Endothelial cell of hepatic sinusoid (primary cell): Measurements from ENCODE around the gene AGAP1.

Source experiments
- in situ Hi-C: cut with HindIII; loops from 2 replicates; pipeline ENCODE4 v1.10.0; 2017; ENCODE audit warnings: low sequenced_read_pairs

Gene AGAP1

DNA sequence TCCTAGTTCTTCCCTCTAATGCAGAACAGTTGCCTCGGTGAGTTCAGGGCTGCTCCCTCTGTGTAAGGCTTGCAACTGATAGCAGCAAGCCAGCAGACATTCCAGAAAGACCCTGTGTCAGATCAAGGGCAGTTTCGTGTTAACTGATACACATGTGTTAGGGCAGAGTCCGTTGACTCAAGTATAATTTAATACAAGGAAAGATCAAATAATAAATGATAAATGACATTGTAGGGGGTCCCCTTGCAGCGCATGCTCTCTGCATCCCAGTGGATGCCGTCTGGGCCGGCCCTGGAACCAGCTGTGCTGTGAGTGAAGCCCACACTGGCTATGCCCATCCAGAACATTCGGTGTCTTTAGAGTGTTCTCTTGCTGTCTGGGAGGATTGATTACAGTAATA lies 180.3 kb downstream of the AGAP1 start:
- in situ Hi-C loops = no loop called here

DNA sequence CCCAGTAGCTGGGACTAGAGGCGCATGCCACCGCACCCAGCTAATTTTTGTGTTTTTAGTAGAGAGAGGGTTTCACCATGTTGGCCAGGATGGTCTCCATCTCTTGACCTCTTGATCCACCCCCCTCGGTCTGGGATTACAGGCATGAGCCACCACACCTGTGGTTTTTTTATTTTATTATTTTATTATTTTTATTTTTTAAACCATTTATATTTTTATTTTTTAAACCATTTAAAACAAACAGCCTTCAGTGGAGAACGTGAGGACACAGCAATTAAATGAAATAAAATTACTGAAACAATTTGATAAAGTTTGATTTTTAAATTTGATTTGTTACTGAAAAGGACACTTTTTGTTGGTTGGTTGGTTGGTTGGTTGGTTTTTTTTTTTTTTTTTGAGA lies 181.0 kb downstream of the AGAP1 start:
- in situ Hi-C loops = no loop called here

DNA sequence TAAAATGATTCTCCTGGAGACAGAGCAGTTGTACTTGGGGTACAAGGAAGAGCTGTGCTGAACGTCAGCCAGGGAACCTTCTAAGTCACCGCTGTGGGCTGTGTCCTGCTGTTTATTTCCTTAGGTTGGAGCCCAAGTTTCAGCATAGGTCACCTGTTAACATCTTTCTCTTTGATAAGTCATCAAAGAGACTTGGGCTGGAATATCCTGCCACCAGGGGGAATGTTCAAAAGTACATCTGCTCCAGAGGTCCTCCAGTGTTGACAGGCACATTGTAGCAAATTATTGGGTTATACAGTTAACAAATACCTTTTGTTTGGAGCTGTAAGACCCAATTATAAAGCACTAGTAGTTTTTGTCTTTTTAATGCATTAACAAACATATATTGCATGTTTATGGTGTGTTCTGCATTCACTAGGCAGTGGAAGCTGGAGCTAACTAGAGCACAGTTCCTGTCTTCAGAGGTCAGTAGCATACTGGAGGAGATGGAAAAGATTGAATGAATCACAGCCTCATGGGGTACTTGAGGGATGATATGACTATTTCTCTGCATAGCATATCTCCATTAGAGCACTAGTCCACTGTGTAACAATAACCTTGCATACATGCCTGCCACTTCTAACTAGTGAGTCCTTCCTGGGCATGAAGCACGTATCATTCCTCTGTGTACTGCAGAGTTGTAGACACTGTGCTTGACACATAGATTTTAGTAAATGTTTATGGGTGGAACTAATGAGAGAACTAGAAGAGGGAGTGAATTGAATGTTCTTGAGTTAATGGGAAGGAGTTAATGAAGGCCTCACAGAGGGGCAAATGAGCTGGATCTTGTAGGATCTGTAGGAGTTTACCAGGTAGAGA lies 182.1 kb downstream of the AGAP1 start:
- in situ Hi-C loops = no loop called here

DNA sequence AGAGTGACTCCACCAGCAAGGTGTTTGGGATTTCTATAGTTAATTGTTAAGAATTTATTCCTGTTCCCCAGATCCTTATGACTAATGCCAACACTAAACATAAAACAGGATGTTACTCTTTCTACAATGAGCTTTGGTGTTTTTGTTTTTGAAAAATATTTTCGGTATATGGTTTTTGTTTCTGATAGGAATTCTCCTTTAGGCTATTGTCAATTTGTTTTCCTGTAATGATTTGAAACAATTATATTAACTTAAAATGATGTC lies 182.6 kb downstream of the AGAP1 start:
- in situ Hi-C loops = no loop called here

DNA sequence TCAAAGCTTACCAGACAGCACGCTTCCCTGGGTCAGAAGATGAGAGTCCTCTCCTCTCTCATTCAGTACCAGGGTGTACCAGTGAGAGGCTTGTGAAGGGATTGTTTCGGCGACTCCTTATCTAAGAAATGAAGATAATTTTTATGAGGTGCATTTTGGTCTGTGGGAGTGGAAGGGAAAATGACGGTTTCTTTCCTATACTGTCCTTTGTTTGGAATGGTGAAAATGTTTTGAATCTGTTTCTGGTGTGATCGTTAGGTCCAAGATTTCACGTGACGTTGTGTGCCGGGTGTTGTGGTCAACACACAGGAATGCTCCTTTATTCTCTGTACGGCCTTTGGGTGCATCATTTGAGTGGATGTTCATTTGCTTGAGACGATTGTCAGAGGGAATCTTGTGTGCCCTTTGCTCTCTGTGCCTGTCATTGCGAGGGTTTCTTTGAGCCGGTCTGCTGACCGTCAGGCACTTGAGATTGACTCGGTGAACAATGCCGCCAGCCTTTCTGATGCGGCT lies 183.5 kb downstream of the AGAP1 start:
- in situ Hi-C loops = no loop called here

DNA sequence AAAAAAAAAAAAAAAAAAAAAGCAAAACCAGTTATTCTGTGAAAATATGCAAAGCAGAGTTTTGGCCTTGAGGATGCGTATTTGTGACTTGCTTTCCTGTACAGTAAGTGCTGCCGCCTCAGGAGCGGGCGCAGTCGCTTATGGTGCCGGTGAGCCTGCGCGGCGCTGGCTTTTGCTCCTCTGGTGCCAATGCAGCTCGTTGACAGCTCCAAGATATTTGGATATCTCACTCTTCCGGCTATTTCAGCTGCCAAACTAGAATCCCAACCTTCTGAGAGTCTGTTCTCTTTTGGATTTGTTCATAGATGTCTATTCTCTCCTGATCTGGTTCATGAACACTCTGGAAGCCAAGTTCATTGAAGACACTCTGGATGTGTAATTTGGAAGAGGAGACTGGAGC lies 184.1 kb downstream of the AGAP1 start:
- in situ Hi-C loops = no loop called here

DNA sequence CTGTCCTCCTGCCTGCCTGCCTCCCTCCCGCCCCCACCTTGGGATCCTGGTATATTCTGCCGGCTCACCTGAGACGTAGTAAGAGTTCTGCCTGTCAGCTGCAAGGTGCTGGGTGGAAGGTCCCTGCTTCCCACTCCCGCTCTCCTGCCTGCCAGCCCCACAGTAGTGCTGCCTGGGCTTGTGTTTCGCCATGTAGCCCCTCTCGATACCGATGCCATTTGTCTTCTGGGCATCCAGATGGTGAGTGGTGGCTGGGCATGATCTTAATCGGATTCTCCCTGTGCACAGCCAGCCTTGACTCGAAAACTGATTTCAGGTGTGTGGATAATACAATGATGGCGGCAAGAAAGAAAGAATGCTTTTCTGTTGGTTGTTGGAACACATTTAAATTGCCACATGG lies 184.9 kb downstream of the AGAP1 start:
- in situ Hi-C loops = no loop called here

DNA sequence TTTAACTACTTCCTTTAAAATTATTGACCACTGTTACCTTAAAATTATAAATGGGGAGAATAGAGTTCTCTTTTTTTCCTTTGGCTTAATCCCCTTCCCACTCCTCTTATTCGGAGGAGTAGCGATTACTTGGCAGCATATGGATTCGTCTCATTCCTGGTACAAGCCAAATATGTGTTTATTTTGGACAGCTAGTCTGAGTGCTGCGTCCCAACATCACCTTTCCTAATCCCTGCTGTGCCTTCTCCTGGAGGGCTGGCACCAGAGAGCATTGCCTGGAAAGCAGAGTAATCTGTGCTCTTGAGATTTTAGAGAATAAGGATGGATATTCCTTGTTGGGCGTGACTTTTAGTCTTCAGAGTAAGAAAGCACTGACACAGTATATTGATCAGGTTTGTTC lies 185.6 kb downstream of the AGAP1 start:
- in situ Hi-C loops = no loop called here

DNA sequence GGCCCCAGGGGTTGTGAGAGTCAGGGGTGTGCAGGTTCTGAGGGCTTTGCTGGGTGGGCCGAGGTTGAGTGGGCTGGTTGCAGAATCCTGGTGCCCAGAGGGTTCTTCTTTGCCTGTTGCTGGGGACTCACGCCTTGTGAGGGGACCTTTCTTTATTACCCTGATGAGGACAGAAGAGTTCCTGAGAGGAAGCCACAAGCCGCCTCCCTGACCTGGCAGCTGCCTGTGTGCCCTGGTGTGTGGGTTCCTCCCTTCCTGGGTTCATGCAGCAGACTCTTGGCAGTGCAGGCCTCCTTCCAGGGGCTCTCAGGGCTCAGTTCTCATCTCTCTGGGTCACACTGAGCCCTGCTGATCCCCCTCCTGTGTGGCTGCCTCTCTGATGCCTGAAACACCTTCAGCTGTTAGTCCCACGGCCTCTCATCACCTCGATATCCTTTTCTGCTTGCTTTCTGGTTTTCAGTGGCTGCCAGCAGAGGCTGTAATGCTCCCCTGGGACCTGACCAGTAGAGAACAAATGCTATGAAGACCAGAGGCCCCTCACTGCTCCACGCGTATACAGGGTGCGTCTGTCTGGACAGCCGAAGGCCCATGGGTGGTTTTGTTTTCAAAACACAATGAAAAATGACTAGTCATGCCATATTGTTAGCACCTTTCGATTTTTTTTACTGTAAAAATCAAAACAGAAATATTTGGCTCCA lies 191.3 kb downstream of the AGAP1 start:
- in situ Hi-C loops = no loop called here

DNA sequence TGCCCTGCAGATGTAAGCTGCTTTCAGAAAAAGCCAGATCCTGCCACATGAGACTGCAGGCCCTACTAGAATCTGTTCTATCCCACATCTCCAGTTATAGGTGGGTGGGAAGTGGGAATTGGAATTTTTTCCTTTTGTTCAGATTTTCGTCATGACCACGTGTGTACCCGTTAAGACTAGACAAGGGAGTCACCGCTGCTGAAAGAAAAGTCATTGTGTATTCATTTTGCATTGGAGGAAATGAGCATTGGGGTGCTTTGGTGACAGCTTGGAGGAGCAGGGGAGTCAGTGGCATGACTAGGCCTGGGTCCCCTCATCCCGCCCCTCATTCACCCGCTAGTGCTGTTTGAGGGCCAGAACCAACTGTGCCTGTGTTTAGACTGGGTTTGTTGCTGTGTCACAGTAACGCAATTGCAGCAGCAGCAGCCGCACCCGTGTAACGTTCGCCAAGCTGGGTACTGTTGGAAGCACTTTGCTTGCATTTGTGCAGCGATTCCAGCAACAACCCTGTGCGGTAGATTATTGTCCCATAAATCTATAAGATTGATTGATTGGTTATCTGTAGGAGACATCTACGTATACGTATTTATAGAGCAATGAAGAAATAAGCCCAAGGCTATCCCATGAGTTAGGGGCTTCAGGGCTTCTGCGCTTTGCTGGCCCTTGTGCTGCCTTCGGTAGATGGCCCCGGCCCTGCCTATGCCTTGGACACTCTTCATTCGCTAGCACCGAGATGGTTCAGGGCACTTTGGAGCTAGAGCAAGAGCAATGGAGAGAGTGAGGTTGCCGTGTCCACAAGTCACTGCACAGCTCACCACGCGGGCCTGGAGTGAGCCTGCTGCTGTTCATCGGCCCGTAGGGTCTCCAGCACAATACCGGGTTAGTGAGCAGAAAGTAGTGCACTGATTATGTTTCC lies 194.9 kb downstream of the AGAP1 start:
- in situ Hi-C loops = no loop called here

DNA sequence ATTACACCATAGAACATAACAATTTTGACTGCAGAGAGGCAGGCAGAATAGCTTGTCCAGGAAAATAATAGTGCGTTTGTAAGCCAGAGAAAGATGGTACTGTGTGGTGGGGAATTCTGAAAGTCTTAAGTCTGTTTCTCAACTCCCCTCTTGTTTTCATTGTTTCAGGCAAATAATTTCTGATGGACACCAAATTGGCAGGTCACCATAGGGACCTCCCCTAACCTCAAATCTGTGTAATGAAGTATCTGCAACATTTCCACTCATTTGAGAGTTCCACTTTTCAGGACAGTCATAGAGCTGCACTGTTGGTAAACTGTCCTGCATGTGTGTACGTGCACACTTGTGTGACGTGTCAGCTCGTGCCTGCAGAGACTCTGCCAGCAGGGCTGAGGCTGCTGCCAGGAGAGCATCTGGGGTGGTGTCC lies 195.6 kb downstream of the AGAP1 start:
- in situ Hi-C loops = no loop called here

DNA sequence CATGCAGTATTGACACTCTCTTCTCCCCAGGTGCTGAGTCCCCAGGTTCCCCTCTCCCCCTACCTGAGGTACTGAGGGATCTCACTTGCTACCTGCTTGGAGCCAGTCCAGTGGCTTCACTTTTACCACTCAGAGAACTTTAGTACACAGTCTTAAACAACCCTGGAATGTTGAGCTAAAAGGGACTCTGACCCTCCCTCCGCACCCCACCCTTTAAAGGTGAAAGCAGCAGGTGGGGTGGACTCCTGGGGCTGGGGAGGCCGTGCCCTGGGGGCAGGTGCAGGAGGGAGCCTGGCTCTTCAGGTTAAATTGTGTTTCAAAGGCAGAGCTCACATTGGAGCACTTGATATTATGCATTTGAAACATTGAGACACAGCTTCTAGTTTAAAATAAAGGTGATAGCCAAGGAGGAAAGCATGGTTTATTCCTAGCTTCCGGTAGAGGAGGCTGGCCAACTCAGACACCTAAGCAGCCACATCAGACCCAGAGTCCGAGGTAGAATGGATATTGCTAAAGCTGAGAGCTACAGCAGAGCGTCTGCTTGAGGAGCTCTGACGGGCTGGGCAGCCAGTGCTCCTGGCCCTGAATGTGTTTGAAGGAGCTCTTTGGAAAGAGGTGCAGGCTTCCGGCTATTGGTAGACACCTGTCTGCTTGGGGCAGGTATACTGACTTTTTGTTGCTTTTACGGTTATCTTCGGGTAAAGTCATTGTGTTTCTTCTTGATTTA lies 196.4 kb downstream of the AGAP1 start:
- in situ Hi-C loops = no loop called here

DNA sequence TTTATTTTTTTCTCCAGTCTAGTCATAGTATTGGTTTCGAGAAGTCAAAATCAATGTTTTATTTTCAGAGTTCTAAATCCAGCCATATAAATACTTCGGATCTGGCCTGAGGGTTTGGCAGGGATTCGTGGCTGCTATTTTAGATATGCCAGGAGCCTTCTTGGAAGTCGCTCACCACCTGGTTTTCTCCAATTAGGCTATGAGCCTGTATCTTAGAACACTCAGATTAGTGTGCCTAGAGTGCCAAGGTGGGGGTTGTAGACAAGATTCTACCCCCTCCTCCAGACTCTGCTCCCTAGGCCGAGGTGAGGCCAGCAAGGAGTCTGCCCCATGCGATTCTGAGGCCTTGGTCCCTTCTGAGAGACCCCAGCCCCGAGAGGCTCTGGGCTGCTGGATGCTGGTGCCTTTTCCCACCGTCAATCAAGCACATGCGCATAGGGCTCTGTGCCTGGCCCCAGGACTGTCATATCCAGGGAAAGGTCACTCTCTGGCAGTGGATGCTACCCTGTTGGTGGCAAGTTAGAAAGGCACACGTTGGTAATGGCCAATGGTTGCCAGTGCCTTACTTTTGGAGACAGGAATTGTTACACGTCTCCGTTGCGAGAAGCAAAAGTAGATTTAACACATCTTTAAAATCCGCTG lies 197.1 kb downstream of the AGAP1 start:
- in situ Hi-C loops = no loop called here

DNA sequence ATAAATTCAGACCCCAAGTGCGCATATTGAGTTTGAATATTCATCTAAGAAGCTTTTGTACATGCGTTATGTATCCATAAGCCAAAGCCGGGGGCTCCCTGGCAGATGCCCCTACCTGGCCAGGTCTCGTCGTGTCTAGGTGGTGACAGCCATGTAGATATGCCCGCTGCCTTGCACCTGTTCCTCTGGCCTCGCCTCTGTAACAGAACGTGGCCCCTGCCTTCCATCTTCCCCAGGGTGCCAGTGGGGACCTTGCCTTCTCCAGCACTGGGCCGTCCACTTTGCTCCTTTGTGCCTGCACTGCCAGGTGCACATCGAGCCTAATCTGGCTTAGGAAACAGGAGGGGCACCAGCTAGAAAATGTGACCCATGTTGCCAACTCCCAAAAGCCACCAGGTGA lies 198.2 kb downstream of the AGAP1 start:
- in situ Hi-C loops = no loop called here

DNA sequence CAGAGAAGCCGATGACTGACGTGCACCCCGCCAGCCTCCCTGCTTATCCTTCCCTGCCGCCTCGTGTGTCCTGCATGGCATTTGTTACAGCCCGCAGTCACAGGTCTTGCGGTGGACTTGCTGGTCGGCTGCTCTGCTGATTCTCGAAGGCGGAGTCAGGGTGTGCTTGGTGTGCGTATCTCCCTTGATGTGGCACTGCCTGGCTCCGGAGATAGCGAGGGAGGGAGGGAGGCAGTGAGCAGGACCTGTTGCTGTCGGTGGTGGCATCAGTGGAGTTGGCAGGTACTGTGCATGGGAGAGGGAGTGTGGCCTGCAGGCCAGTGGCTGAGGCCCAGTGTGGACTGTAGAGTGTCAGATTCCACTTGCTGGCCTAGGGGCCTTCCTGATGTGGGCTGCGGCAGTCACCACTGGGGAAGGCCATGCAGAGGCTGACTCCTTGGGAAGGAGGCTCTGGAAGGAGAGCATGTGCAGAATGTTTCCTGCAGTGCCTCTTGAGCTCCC lies 198.9 kb downstream of the AGAP1 start:
- in situ Hi-C loops = no loop called here

DNA sequence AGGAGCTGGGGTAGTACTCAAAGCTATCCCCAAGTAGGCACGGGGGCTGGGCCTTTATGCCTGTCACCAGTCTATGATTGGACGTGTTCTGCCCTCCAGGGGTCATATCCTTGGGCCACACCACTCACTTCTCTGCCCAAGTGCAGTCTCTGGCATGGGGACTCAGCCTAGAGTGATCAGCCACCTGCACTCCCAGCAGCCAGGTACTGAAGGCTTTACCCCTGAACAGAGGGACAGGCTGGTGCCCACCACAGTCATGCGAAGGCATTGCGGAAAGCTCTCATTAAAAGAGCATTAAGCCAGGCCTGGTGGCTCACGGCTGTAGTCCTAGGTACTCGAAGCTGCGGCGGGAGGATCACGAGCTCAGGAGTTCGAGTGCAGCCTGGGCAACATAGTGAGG lies 199.4 kb downstream of the AGAP1 start:
- in situ Hi-C loops = no loop called here

DNA sequence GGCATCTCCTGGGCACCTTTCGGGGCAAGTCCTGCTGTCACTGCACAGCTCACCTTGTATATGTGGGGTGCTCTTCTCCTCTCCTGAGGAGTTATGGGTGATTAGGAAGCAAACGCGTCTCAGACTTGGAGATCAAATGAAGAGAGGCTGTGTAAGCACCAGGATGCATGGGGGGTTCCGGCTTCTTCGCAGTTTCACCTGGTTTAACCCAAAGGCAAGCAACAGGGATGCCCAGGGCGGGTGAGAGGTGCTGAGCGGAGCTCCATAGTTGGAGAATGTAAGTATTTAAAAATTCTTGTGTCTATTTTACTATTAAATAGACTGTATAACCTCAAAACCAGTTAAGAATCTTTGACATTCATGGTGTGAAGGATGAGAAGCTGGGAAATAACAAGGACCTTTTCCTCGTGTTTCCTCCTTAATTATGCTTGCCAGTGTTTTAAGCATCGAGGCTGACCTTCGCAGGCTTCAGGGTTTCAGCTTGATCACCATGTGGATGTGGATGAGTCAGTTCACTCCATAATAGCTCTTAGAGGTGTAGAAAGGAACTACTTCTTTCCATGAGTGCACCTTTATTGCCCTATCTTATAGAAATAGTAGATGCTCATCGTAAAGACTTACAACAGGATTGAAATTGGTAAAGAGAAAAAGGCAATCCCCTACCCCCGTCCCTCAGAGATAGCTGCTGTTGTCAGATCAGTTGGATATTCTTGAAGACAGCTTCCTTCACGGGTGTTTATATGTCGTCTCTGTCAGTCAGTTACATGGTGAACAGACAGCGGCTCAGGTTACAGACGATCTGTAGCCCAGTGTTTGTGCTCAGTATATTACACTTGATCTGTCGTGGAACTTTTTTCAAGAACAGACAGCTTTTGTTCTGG lies 201.1 kb downstream of the AGAP1 start:
- in situ Hi-C loops = no loop called here

DNA sequence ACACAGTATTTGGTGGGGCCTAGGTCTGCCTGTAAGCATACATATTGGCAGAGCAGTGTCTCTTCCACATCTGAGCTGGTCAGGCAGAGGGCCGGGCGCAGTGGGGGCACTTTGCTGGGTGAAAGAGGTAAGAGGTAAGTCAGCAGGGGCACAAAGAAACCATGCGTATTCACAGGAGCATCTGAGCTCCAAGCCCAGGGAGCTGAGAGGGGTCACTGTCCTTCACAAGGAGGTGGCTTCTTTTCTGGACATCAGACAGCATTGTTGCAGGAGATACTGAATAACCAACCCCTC lies 201.7 kb downstream of the AGAP1 start:
- in situ Hi-C loops = no loop called here

DNA sequence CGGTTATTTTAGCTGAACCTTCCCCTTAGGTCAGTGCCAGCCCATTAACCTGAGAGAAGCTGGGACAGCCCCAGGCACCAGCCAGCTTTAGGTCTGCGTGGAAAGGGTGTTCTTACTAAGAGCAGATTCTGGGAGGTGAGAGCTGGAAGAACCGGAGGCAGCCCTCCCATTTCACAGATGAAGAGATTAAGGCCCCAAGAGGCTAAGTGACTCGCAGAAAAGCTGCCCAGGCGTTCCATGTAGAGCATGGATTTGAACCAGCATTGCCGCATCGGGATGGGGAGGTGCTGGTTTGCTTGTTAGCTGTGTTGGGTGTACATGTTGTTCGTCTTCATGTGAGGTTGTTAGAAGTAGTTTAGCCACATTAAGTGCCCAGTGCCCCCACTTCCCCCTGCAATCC lies 203.2 kb downstream of the AGAP1 start:
- in situ Hi-C loops = no loop called here
